ENCODE results near the gene NME3.
A peak's percentile ranks its signal among the peaks of the same experiment; 100 is the strongest.

NME3 gene

GRCh38 chr16:1793578-1794220 is 22.4 kb upstream of the NME3 start, which contains the start of gene IGFALS:
IGFALS (minus strand) TSS chr16:1793705; CDS start chr16:1793652, 53 bp downstream.
- FAIRE-seq, result no peak

GRCh38 chr16:1792836-1793577 is 21.7 kb upstream of the NME3 start:
- FAIRE-seq, result no peak

GRCh38 chr16:1791943-1792812 is 20.8 kb upstream of the NME3 start:
- FAIRE-seq, result no peak

GRCh38 chr16:1791256-1791942 is 20.1 kb upstream of the NME3 start:
- FAIRE-seq, result no peak

GRCh38 chr16:1790611-1791255 is 19.4 kb upstream of the NME3 start:
- FAIRE-seq, result no peak

GRCh38 chr16:1790261-1790610 is 18.9 kb upstream of the NME3 start:
- FAIRE-seq, result no peak

GRCh38 chr16:1789643-1790045 is 18.3 kb upstream of the NME3 start:
- FAIRE-seq, result no peak

- FAIRE-seq, result no peak
Measured at GRCh38 chr16:1788708-1789100, 17.4 kb upstream of the NME3 start.

- no peak for FAIRE-seq
Measured at GRCh38 chr16:1788095-1788707, 16.9 kb upstream of the NME3 start.

- no peak for FAIRE-seq
Measured at GRCh38 chr16:1787322-1788094, 16.2 kb upstream of the NME3 start.

- FAIRE-seq, result no peak
Measured at GRCh38 chr16:1787056-1787321, 15.6 kb upstream of the NME3 start.

GRCh38 chr16:1786242-1787055 is 15.1 kb upstream of the NME3 start:
- no peak for FAIRE-seq

GRCh38 chr16:1785846-1786170 is 14.5 kb upstream of the NME3 start:
- FAIRE-seq, result no peak

GRCh38 chr16:1784977-1785845 is 13.9 kb upstream of the NME3 start:
- no peak for FAIRE-seq

GRCh38 chr16:1782408-1783264 is 11.3 kb upstream of the NME3 start, which contains the start of the genes NUBP2 and SPSB3:
NUBP2 (plus strand) TSS chr16:1782960; CDS start chr16:1783021, 61 bp downstream.
SPSB3 (minus strand) TSS chr16:1782571; CDS start chr16:1781483, 1,088 bp downstream.
- FAIRE-seq, result peak; percentile 99

- no peak for FAIRE-seq
Measured at GRCh38 chr16:1781758-1782407, 10.5 kb upstream of the NME3 start.

GRCh38 chr16:1781254-1781653 is 9.9 kb upstream of the NME3 start:
- FAIRE-seq, result no peak

- FAIRE-seq, result no peak
Measured at GRCh38 chr16:1780677-1781072, 9.3 kb upstream of the NME3 start.

Measured in A204.1 (cell line).